Pancreas (tissue), 10 donors: Measurements from ENCODE around the gene GOLT1A. TPM values are rescaled to one million over a fixed set of nuclear protein-coding genes. Genes with fewer than 3 reads are reported as not detected.

ENCODE experiments used
- ATAC-seq, 4 donors: fragments of 200-7000 bp; cut with Tn5 transposase; one replicate each; pipeline versions ENCODE4 v1.8.0 to v1.9.1; 2020; ENCODE audit warnings: mild to moderate bottlenecking in 4 of 4, moderate library complexity in 4 of 4
- DNase-seq, 6 donors: peaks; one replicate each; pipeline ENCODE4 v3.0.0-alpha.2; 2020
- FAIRE-seq: peaks from 2 replicates; lab custom pipeline; 2012; peaks lifted over from hg19 to GRCh38; lab: Jason Lieb, UNC
- H3K27ac ChIP-seq, 4 donors: fragments of 200-600 bp; sonication (generic); 1 replicate in 3 of 4; 2 replicates in 1 of 4; pipeline versions ENCODE4 v1.5.0 to v1.8.0; 2020
- H3K27me3 ChIP-seq, 4 donors: fragments of 200-600 bp; one replicate each; pipeline ENCODE4 v1.8.0; 2021
- H3K36me3 ChIP-seq, 3 donors: fragments of 200-600 bp; sonication (generic) in 1 of 3; one replicate each; pipeline versions ENCODE4 v1.5.0 to v1.8.0; 2020 to 2021
- H3K4me1 ChIP-seq, 3 donors: fragments of 200-600 bp; one replicate each; pipeline ENCODE4 v1.8.0; 2021
- H3K4me3 ChIP-seq, 4 donors: fragments of 200-600 bp; sonication (generic) in 2 of 4; one replicate each; pipeline versions ENCODE4 v1.5.0 to v1.8.0; 2020 to 2021
- H3K9me3 ChIP-seq, 4 donors: fragments of 200-600 bp; one replicate each; pipeline ENCODE4 v1.8.0; 2021
- CTCF ChIP-seq, 4 donors: fragments of 200-600 bp; sonication (generic) in 3 of 4; IDR thresholded peaks; one replicate each; pipeline versions ENCODE4 v1.5.0 to v1.8.0; 2021; ENCODE audit warnings: antibody characterized with exemption in 4 of 4
- WGBS, 2 donors: extraction: QIAGEN DNeasy Blood & Tissue Kit; methylation state at CpG; one replicate each; pipeline ENCODE4 v1.1.7; 2013; 5-methylcytosine and 5-hydroxymethylcytosine counted together
- intact Hi-C, 3 donors: fragments of 100-400 bp; cut with DNase I; formaldehyde crosslinking; loops; one replicate each; pipeline versions ENCODE4 v1.11.1 to v1.14.2; 2022
- polyA plus RNA-seq, 2 donors: library from polyadenylated mRNA; stranded (reverse); fragments of 200-250 nt; gene quantifications; one replicate each; pipeline ENCODE4 v1.2.3, GENCODE V29; 2013
- total RNA-seq, 6 donors: library from RNA; stranded (reverse); fragmentation: NEBNext Ultra II Directional in 4 of 6; extraction: Animal tissue kit (Norgen Biotek cat#: 25700) in 4 of 6; gene quantifications; one replicate each; pipeline versions ENCODE4 v1.2.1 to v1.2.4, GENCODE V29; 2021 to 2023
- donor health status: healthy with polysubstance abuse.
- donor health status: DM: no; HTN: no; CAD: no; lungs with moderate emphysema.
- donor health status: DM: no; HTN: no; CAD: no.
- donor health status: control.
- donor health status: control.
- donor health status: Bipolar disorder and iron deficiency.
- donor health status: DM: yes; HTN: yes; CAD: no.
- donor health status: DM: no; HTN: no; CAD: no.
- donor health status: DM: no; HTN: no; CAD: no.
- donor health status: DM: yes; HTN: yes; CAD: no.

Gene GOLT1A
- total and polyA plus RNA-seq, 8 donors = 6.0 to 38.8 (median 8.4) TPM

- Histone ChIP-seq H3K4me1 (no peaks in the 10 kb centered on the region), H3K4me3 (no peak overlapping the region), H3K9me3 (no peaks in the 10 kb centered on the region), H3K36me3 (peaks cover 0 to 12% (median 0%) of the 10 kb centered on the region in 3 donors), H3K27me3 (no peaks in the 10 kb centered on the region), H3K27ac (no peak overlapping the region)
- no peak for TF ChIP-seq CTCF (IDR thresholded peaks at IDR 0.05)
- DNase-seq (no peak), ATAC-seq (no peak), FAIRE-seq (no peak)
- WGBS, 2 donors = 83 to 88% methylated on average over 5 of the region's 5 CpGs
- intact Hi-C loops = loop anchor here (5.0 to 10.0 kb wide), 2 partner anchors 107 to 110 kb away; no protein-coding TSS in a partner anchor
Observed at GRCh38 chr1:204255225-204255624, 41.4 kb upstream of the GOLT1A start.

- Histone ChIP-seq H3K4me1 (no peaks in the 10 kb centered on the region), H3K9me3 (no peaks in the 10 kb centered on the region), H3K4me3 (no peak overlapping the region), H3K27me3 (no peaks in the 10 kb centered on the region), H3K36me3 (peaks cover 0 to 12% (median 0%) of the 10 kb centered on the region in 3 donors), H3K27ac (no peak overlapping the region)
- WGBS, 2 donors = 69% methylated on average over 7 of the region's 7 CpGs
- FAIRE-seq = no peak
- no peak for TF ChIP-seq CTCF (IDR thresholded peaks at IDR 0.05)
- peak in 3 of 4 donors; percentile 24 to 43 (median 26) for ATAC-seq
- intact Hi-C loops = loop anchor here in 1 of 3 donors (10.0 kb wide), 1 partner anchor 111 kb away; no protein-coding TSS in a partner anchor
- DNase-seq = no peak
Observed at GRCh38 chr1:204254031-204254661, 40.4 kb upstream of the GOLT1A start.

- FAIRE-seq = no peak
- H3K36me3 ChIP-seq = peaks cover 0 to 17% (median 0%) of the 10 kb centered on the region in 3 donors
- no peaks in the 10 kb centered on the region for H3K9me3 ChIP-seq
- 88 to 90% methylated on average over 6 of the region's 6 CpGs for WGBS, 2 donors
- TF ChIP-seq CTCF (IDR thresholded peaks at IDR 0.05) = no peak
- DNase-seq = no peak
- intact Hi-C loops = loop anchor here in 1 of 3 donors (10.0 kb wide), 1 partner anchor 113 kb away; no protein-coding TSS in a partner anchor
- H3K27ac ChIP-seq = no peak overlapping the region
- no peak for ATAC-seq
- no peaks in the 10 kb centered on the region for H3K27me3 ChIP-seq
- no peaks in the 10 kb centered on the region for H3K4me1 ChIP-seq
- no peak overlapping the region for H3K4me3 ChIP-seq
Observed at GRCh38 chr1:204251926-204252689, 38.3 kb upstream of the GOLT1A start.

GRCh38 chr1:204251286-204251685 lies 37.5 kb upstream of the GOLT1A start:
- ATAC-seq (no peak), FAIRE-seq (no peak), DNase-seq (no peak)
- Histone ChIP-seq H3K27ac (no peak overlapping the region), H3K36me3 (peaks cover 0 to 15% (median 0%) of the 10 kb centered on the region in 3 donors), H3K27me3 (no peaks in the 10 kb centered on the region), H3K4me3 (no peak overlapping the region), H3K4me1 (no peaks in the 10 kb centered on the region), H3K9me3 (no peaks in the 10 kb centered on the region)
- 94% methylated on average over 7 of the region's 7 CpGs for WGBS, 2 donors
- intact Hi-C loops = loop anchor here in 1 of 3 donors (10.0 kb wide), 1 partner anchor 114 kb away; no protein-coding TSS in a partner anchor
- TF ChIP-seq CTCF (IDR thresholded peaks at IDR 0.05) = no peak
